Activated CD4-positive, alpha-beta T cell treated with anti-CD3 and anti-CD28 coated beads, Interleukin-2, amount 50 U/mL, for 24 hours (primary cell): ENCODE results near the gene DDX41.
"Not testable (repeated sequence)": the region's sequence is repeated elsewhere in the genome, so short reads cannot be mapped to it uniquely, and the experiment has no call there.

Experiments
- DNase-seq, 2 donors: peaks; one replicate each; pipeline ENCODE4 v3.0.0-alpha.2; 2020; ENCODE audit warnings: low read depth in 1 of 2, low spot score in 1 of 2

DDX41 gene

GRCh38 chr5:177537389-177538361 lies 20.9 kb upstream of the DDX41 start:
- DNase-seq = no peak

DNA sequence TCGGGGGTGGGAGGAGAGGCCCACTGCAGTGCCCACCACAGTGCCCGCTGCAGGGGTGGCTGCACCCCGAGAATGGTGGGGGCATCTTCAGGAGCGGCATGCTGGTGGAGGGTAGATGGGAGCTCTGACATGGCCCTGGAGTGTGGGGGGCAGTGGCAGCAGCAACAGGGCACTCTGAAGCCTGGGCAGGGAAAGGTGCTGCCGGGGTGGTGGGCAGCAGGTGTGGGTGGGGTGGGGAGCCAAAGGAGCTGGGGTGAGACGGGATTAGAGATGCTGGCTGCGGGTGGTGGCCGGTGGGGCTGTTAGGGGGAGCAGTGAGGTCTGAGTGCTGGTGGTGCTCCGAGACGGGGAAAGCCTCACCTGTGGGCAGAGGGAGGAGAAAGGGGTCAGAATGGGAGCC lies 19.6 kb upstream of the DDX41 start:
- DNase-seq = no peak

GRCh38 chr5:177535125-177535524 lies 18.4 kb upstream of the DDX41 start:
- DNase-seq = no peak

DNA sequence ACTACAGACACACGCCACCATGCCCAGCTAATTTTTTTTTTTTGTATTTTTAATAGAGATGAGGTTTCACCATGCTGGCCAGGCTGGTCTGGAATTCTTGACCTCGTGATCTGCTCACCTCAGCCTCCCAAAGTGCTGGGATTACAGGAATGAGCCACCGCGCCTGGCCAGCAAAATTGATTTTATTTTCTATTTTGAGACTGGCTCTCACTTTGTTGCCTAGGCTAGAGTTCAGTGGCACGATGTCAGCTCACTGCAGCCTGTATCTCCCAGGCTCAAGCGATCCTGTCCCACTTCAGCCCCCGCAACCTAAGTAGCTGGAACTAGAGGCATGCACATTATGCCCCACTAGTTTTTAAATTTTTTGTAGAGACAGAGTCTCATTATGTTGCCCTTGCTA lies 17.7 kb upstream of the DDX41 start:
- DNase-seq = not testable (repeated sequence)

DNA sequence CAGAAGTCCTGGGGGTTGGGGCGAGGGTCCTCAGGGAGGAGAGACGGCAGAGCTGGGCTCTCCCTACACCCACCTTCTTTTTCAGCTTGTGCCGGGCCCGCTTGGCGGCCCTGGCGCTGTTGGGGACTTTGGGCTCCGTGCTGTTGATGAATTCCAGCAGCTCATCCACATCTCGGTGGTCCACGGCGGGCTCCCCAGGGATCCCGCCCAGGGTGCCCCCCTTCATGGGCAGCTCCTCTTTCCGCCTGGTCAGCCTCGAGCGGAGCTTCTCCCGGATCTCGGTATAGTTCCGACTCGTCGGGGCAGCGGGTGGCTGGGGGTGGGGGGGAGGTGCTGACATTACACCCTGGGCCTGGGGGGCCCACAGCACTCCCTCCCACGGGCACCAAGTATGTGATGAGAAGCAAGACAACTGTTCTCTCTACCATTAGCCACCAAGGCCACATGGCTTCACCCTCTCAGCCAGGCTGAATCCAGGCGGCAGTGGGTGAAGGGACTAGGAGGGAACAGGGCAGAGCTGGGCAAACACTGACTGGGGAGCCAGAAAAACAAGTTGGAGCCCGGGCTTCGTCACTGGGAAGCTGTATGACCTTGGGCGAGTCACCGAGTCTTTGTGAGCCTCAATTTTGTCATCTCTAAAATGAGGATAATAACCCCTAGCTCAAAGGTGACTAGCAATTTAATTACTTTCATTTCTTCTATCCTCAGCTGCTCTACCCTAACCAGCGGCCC lies 14.6 kb upstream of the DDX41 start:
- no peak for DNase-seq

DNA sequence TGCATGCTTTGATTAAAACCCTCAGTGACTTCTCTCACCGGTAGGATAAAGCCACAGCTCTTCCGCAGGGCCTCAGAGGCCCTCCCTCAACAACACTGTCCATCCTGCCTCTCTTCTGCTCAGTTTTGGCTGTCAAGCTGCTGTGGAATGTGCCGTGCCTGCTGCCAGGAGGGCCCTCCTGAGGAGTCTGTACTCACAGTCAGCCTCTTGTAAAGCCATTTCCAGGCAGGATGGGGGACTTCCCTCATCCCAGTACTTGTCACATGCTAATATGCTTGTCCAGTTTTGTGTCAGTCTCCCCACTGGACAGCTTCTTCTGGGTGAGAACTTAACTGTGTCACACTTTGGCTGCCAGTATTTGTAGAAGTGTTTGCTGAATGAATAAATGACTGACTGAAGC lies 13.9 kb upstream of the DDX41 start:
- no peak for DNase-seq

GRCh38 chr5:177529247-177530203 lies 12.8 kb upstream of the DDX41 start:
- no peak for DNase-seq

DNA sequence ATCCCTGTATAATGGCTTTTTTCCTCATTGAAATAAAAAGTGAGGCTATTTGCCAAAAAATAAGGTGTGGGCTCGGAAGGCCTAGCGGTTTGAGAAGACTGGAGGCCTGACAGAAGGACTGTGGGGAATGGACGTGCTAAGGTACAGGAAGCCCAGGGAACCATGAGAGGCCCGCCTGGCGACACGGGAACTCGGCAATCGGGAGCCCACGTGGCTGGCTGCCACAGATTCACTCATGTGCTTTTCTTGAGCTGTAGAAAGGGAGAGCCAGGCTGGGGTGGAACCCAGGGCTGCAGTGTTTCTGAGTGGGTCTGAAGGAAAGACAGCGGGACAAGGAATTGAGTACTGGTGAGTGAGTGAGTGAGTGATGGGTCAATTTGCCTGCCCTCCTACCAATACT lies 11.9 kb upstream of the DDX41 start:
- no peak for DNase-seq

- DNase-seq = no peak
Observed at GRCh38 chr5:177527595-177527994, 10.8 kb upstream of the DDX41 start.

DNA sequence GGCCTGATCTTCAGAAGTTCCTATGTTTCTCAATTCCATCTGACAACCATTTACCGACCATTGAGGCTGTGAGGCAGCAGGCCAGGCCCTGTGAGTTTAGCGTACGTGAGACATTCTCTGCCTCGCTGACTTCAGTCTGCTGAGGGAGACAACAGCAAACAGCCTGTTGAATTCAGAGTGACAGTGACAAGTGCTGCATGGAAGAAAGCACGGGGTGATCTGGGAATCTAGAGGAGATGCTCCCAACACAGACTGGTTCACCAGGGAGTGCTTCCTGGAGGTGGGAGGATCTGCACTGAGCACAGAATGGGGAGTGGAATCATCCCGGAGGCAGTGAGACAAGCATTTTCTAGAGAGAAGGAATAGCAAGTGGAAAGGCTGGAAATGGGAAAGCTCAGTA lies 10.0 kb upstream of the DDX41 start:
- DNase-seq = no peak

DNA sequence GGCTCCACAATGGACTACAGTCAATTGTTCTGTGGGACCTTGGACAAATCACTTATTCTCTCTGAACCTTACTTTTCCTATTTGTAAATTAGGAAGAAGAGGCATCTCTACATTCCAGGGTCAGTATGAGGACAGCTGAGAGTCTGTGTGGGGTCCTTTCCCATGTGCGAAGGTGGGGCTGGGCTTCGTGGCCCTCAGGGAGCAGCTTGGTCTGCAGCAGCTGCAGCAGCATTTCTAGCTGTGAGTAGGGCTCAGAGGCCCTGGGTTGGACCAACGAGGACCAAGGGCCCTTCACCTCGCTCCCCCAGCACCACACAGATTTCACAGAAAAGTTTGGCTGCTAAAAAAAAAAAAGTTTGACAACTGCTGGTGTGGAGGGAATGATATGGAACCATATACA lies 9.4 kb upstream of the DDX41 start:
- DNase-seq = no peak

DNA sequence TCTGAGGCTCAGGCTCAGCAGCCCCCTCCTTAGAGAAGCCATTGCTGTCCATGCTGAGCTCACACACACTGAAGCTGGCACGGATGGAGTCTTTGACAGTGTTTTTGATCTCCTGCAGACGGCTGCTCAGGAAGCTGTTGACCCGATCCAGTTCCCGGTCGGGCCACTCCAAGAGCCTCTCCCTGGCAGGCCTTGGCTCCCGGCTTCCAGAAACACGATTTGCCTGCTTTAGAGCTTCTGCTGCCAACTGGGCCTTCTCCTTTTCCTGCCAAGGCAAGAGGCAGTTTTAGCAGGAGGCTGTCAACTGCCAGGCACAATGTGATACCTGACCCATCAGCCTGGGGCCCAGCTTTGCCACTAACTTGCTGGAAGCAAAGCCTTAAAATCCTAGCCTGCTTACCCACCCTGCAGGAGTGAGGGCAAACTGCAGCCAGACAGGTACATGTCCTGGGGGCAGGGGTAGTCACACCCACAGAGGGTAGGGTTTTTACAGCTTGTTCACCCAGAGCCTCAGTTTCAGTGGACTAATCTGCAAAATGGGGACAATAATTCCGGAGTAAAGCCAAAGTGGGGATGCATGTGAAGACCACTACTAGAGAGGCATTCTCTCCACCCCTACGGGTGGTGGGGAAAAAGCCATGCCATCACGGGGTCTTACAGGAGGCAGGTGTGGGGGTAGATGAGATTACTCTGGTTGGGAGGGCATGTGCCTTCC lies 8.3 kb upstream of the DDX41 start:
- DNase-seq = no peak

DNA sequence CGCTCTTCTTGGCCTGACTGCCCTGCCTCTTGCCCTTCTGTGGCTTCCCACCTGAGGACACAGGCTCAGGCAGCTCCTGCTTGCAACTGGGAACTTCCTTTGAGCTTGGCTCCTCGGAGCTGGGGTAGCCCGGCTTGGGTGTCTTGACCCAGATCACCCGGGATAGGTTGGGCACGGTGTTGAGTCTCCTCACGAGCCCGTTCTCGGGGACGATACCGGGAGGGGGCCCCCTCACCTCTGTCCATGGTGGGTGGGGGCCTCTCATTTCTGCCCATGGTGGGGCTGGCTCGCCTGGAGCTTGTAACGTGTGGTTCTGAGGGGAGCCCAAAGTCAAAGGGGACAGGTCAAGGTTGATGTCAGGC lies 7.8 kb upstream of the DDX41 start:
- no peak for DNase-seq

DNA sequence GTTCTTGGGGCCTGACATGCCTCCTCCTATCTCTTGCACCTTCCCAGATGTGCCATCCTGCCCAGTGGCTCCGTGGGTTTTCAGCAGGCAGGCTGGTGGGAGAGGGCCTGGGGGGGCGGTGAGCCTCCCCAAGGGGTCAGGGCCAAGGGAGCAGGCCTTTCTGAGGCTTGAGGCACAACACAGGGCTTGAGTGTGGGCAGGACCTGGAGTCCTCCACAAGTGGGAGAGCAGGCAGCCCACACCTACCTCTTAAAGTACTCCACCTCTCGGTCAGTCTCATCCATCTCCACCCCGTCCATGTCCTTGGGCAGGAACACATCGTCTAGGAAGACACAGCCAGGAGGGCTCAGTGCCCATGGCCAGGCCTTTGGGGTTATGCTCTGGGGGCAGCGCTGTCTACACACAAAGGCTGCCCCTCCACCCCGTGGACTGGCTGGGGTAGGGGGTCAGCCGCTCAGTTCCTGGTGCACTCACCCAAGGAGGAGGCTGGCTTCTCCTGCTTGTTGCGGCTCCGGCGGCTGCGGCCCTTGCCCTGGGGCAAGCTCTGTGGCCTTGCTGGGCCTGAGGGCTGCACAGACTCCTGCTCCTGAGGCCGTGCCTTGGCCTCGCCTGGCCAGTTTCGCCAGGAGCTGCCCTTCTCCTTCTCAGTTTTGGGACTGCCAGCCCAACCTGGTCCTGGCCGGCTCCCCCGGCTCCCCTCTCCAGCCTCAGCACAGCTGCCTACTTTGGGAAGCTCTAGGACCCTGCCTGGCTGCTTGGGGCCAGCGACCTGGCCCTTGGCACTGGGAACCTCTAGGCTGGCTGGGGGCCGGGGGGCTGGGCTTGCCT lies 7.2 kb upstream of the DDX41 start:
- no peak for DNase-seq

DNA sequence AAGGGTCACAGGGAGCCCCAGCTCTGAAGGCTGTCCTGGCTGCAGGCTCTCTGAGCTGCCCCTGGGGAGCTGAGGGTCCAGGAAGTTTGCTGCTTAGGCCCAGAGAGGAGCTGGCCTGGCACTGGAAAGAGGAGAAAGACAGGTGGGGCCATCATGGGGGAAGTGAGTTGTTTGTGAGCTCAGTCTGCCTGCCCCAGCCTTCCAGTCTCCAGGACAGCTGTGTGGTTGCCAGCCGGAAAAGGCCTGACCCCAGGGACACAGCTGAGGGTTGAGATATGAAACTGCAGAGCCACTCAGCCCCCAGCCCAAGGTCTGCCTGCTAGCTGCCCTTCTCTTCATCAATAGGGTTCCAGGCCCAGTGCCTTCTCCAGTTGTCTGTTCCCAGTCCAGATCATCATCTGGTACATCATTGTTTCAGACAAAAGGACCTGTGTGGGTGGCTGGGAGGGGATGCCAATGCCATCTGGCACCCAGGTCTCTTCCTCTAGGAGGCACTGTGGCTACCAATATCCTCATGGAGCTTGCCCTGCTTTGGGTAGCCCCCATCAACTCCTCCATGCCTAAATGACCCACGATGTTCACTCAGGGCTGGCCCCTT lies 4.3 kb upstream of the DDX41 start:
- DNase-seq = no peak

DNA sequence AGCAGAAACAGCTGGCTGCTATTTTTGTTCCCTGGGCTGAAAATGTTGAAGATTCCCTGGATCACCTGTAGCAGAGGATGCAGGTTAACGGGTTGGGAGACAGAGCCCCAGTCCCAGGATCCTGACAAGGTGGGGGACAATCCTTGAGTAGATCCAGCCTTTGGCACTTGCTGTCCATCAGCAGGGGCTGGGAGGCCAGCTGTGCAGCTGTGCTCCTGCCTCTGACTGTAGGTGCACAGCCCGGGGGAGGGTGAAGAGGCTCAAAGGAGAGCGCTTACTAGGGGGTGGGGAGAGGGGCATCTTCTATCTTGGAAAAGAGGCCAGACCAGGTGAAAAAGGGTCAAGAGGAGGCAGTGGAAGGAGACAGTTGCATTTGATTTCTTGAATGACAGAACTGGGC lies 3.5 kb upstream of the DDX41 start:
- DNase-seq = no peak

GRCh38 chr5:177519463-177520235 lies 2.9 kb upstream of the DDX41 start:
- DNase-seq = no peak

DNA sequence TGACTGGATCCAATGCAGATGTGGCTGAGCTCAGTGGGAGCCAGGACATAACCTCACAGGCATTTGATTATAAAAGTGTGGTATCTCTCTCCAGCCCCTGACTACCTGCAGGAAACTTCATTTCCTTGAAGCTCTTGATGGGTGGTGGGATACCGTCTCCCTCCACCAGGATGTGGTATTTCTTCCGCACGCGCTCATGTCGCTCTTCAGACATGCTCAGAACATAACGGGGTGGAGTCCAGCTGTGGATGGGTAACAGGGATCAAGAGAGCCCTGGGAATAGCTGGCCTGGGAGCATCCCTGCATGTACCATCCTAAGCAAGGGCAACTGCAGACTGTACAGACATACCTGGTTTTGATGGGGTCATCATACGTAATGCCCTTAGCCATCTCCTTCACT lies 1.2 kb downstream of the DDX41 start:
- DNase-seq = no peak

DNA sequence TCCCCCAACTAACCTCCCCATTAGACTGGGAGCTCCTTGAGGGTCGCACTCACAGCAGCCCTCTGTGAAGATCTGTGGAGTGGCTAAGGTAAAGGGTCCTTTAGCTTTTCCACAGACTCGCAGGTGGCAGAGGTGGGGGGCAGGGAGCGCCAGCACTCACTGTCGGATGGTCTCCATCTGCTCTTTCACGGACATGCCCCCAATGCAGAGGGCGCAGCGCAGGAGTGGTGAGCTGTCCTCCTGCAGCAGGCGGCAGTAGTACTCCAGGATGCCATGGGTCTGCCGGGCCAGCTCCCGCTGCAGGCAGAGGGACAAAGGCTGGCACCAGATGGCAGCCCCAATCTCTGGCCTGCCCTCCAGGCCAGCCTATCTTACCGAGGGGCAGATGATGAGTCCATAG lies 2.2 kb downstream of the DDX41 start:
- DNase-seq = no peak
